ENCODE results near the gene P2RY12.

Gene P2RY12

GRCh38 chr3:151415289-151415688, 30.7 kb upstream of the P2RY12 start:
- no peak overlapping the region for H3K27ac ChIP-seq (ENCODE audit: low read depth, low read length)
- H3K9me3 ChIP-seq (ENCODE audit: control insufficient read depth in 1 of 2, low read length in 2 of 2): no peaks in the 10 kb centered on the region
- H3K9ac ChIP-seq (ENCODE audit: low read depth in 1 of 2, low read length in 2 of 2): no peak overlapping the region
- H3K4me1 ChIP-seq (ENCODE audit: control insufficient read depth in 1 of 2, insufficient read depth in 2 of 2, low read length in 2 of 2): no peaks in the 10 kb centered on the region
- H3K27me3 ChIP-seq (ENCODE audit: control insufficient read depth in 1 of 2, insufficient read depth in 2 of 2, low read length in 2 of 2): no peaks in the 10 kb centered on the region
- no peaks in the 10 kb centered on the region for H3K36me3 ChIP-seq (ENCODE audit: control insufficient read depth in 1 of 2, insufficient read depth in 2 of 2, low read length in 2 of 2)
- H3K4me3 ChIP-seq (ENCODE audit: low read depth in 1 of 2, low read length in 2 of 2): no peak overlapping the region

GRCh38 chr3:151412989-151413388, 28.4 kb upstream of the P2RY12 start:
- H3K4me3 ChIP-seq (ENCODE audit: low read depth in 1 of 2, low read length in 2 of 2): no peak overlapping the region
- no peak overlapping the region for H3K27ac ChIP-seq (ENCODE audit: low read depth, low read length)
- H3K9ac ChIP-seq (ENCODE audit: low read depth in 1 of 2, low read length in 2 of 2): no peak overlapping the region
- H3K27me3 ChIP-seq (ENCODE audit: control insufficient read depth in 1 of 2, insufficient read depth in 2 of 2, low read length in 2 of 2): no peaks in the 10 kb centered on the region
- H3K4me1 ChIP-seq (ENCODE audit: control insufficient read depth in 1 of 2, insufficient read depth in 2 of 2, low read length in 2 of 2): no peaks in the 10 kb centered on the region
- H3K36me3 ChIP-seq (ENCODE audit: control insufficient read depth in 1 of 2, insufficient read depth in 2 of 2, low read length in 2 of 2): no peaks in the 10 kb centered on the region
- no peaks in the 10 kb centered on the region for H3K9me3 ChIP-seq (ENCODE audit: control insufficient read depth in 1 of 2, low read length in 2 of 2)

GRCh38 chr3:151410891-151411559, 26.5 kb upstream of the P2RY12 start:
- Histone ChIP-seq H3K4me3 (ENCODE audit: low read depth in 1 of 2, low read length in 2 of 2) (no peak overlapping the region), H3K27ac (ENCODE audit: low read depth, low read length) (no peak overlapping the region), H3K36me3 (ENCODE audit: control insufficient read depth in 1 of 2, insufficient read depth in 2 of 2, low read length in 2 of 2) (no peaks in the 10 kb centered on the region), H3K27me3 (ENCODE audit: control insufficient read depth in 1 of 2, insufficient read depth in 2 of 2, low read length in 2 of 2) (no peaks in the 10 kb centered on the region), H3K9ac (ENCODE audit: low read depth in 1 of 2, low read length in 2 of 2) (no peak overlapping the region), H3K9me3 (ENCODE audit: control insufficient read depth in 1 of 2, low read length in 2 of 2) (no peaks in the 10 kb centered on the region), H3K4me1 (ENCODE audit: control insufficient read depth in 1 of 2, insufficient read depth in 2 of 2, low read length in 2 of 2) (no peaks in the 10 kb centered on the region)

- Histone ChIP-seq H3K36me3 (ENCODE audit: control insufficient read depth in 1 of 2, insufficient read depth in 2 of 2, low read length in 2 of 2) (no peaks in the 10 kb centered on the region), H3K27ac (ENCODE audit: low read depth, low read length) (no peak overlapping the region), H3K9ac (ENCODE audit: low read depth in 1 of 2, low read length in 2 of 2) (no peak overlapping the region), H3K4me1 (ENCODE audit: control insufficient read depth in 1 of 2, insufficient read depth in 2 of 2, low read length in 2 of 2) (no peaks in the 10 kb centered on the region), H3K27me3 (ENCODE audit: control insufficient read depth in 1 of 2, insufficient read depth in 2 of 2, low read length in 2 of 2) (no peaks in the 10 kb centered on the region), H3K4me3 (ENCODE audit: low read depth in 1 of 2, low read length in 2 of 2) (no peak overlapping the region), H3K9me3 (ENCODE audit: control insufficient read depth in 1 of 2, low read length in 2 of 2) (no peaks in the 10 kb centered on the region)
Measured at GRCh38 chr3:151407928-151408327, 23.4 kb upstream of the P2RY12 start.

GRCh38 chr3:151404316-151404715, 19.8 kb upstream of the P2RY12 start:
- Histone ChIP-seq H3K27me3 (ENCODE audit: control insufficient read depth in 1 of 2, insufficient read depth in 2 of 2, low read length in 2 of 2) (no peaks in the 10 kb centered on the region), H3K27ac (ENCODE audit: low read depth, low read length) (no peak overlapping the region), H3K9me3 (ENCODE audit: control insufficient read depth in 1 of 2, low read length in 2 of 2) (no peaks in the 10 kb centered on the region)

GRCh38 chr3:151403246-151403645, 18.7 kb upstream of the P2RY12 start:
- Histone ChIP-seq H3K4me1 (ENCODE audit: control insufficient read depth in 1 of 2, insufficient read depth in 2 of 2, low read length in 2 of 2) (no peaks in the 10 kb centered on the region), H3K9ac (ENCODE audit: low read depth in 1 of 2, low read length in 2 of 2) (no peak overlapping the region), H3K4me3 (ENCODE audit: low read depth in 1 of 2, low read length in 2 of 2) (no peak overlapping the region), H3K27me3 (ENCODE audit: control insufficient read depth in 1 of 2, insufficient read depth in 2 of 2, low read length in 2 of 2) (no peaks in the 10 kb centered on the region), H3K9me3 (ENCODE audit: control insufficient read depth in 1 of 2, low read length in 2 of 2) (no peaks in the 10 kb centered on the region), H3K36me3 (ENCODE audit: control insufficient read depth in 1 of 2, insufficient read depth in 2 of 2, low read length in 2 of 2) (no peaks in the 10 kb centered on the region), H3K27ac (ENCODE audit: low read depth, low read length) (no peak overlapping the region)

More at GRCh38 chr3:151404316-151404715, 19.8 kb upstream of the P2RY12 start:
- H3K9ac ChIP-seq (ENCODE audit: low read depth in 1 of 2, low read length in 2 of 2): no peak overlapping the region
- H3K4me3 ChIP-seq (ENCODE audit: low read depth in 1 of 2, low read length in 2 of 2): no peak overlapping the region
- no peaks in the 10 kb centered on the region for H3K4me1 ChIP-seq (ENCODE audit: control insufficient read depth in 1 of 2, insufficient read depth in 2 of 2, low read length in 2 of 2)
- H3K36me3 ChIP-seq (ENCODE audit: control insufficient read depth in 1 of 2, insufficient read depth in 2 of 2, low read length in 2 of 2): no peaks in the 10 kb centered on the region

GRCh38 chr3:151402349-151402748, 17.8 kb upstream of the P2RY12 start:
- Histone ChIP-seq H3K36me3 (ENCODE audit: control insufficient read depth in 1 of 2, insufficient read depth in 2 of 2, low read length in 2 of 2) (no peaks in the 10 kb centered on the region), H3K9me3 (ENCODE audit: control insufficient read depth in 1 of 2, low read length in 2 of 2) (no peaks in the 10 kb centered on the region), H3K4me3 (ENCODE audit: low read depth in 1 of 2, low read length in 2 of 2) (no peak overlapping the region), H3K27ac (ENCODE audit: low read depth, low read length) (no peak overlapping the region), H3K4me1 (ENCODE audit: control insufficient read depth in 1 of 2, insufficient read depth in 2 of 2, low read length in 2 of 2) (no peaks in the 10 kb centered on the region), H3K9ac (ENCODE audit: low read depth in 1 of 2, low read length in 2 of 2) (no peak overlapping the region), H3K27me3 (ENCODE audit: control insufficient read depth in 1 of 2, insufficient read depth in 2 of 2, low read length in 2 of 2) (no peaks in the 10 kb centered on the region)

- H3K36me3 ChIP-seq (ENCODE audit: control insufficient read depth in 1 of 2, insufficient read depth in 2 of 2, low read length in 2 of 2): no peaks in the 10 kb centered on the region
- H3K9me3 ChIP-seq (ENCODE audit: control insufficient read depth in 1 of 2, low read length in 2 of 2): no peaks in the 10 kb centered on the region
- no peaks in the 10 kb centered on the region for H3K27me3 ChIP-seq (ENCODE audit: control insufficient read depth in 1 of 2, insufficient read depth in 2 of 2, low read length in 2 of 2)
- H3K27ac ChIP-seq (ENCODE audit: low read depth, low read length): no peak overlapping the region
- H3K4me1 ChIP-seq (ENCODE audit: control insufficient read depth in 1 of 2, insufficient read depth in 2 of 2, low read length in 2 of 2): no peaks in the 10 kb centered on the region
- no peak overlapping the region for H3K4me3 ChIP-seq (ENCODE audit: low read depth in 1 of 2, low read length in 2 of 2)
- no peak overlapping the region for H3K9ac ChIP-seq (ENCODE audit: low read depth in 1 of 2, low read length in 2 of 2)
Measured at GRCh38 chr3:151400341-151400740, 15.8 kb upstream of the P2RY12 start.

GRCh38 chr3:151398895-151399294, 14.3 kb upstream of the P2RY12 start:
- no peak overlapping the region for H3K4me3 ChIP-seq (ENCODE audit: low read depth in 1 of 2, low read length in 2 of 2)
- H3K27me3 ChIP-seq (ENCODE audit: control insufficient read depth in 1 of 2, insufficient read depth in 2 of 2, low read length in 2 of 2): no peaks in the 10 kb centered on the region
- no peaks in the 10 kb centered on the region for H3K4me1 ChIP-seq (ENCODE audit: control insufficient read depth in 1 of 2, insufficient read depth in 2 of 2, low read length in 2 of 2)
- H3K36me3 ChIP-seq (ENCODE audit: control insufficient read depth in 1 of 2, insufficient read depth in 2 of 2, low read length in 2 of 2): no peaks in the 10 kb centered on the region
- H3K9me3 ChIP-seq (ENCODE audit: control insufficient read depth in 1 of 2, low read length in 2 of 2): no peaks in the 10 kb centered on the region
- no peak overlapping the region for H3K9ac ChIP-seq (ENCODE audit: low read depth in 1 of 2, low read length in 2 of 2)
- H3K27ac ChIP-seq (ENCODE audit: low read depth, low read length): no peak overlapping the region

GRCh38 chr3:151395806-151396205, 11.3 kb upstream of the P2RY12 start:
- Histone ChIP-seq H3K9ac (ENCODE audit: low read depth in 1 of 2, low read length in 2 of 2) (no peak overlapping the region), H3K27me3 (ENCODE audit: control insufficient read depth in 1 of 2, insufficient read depth in 2 of 2, low read length in 2 of 2) (no peaks in the 10 kb centered on the region), H3K4me1 (ENCODE audit: control insufficient read depth in 1 of 2, insufficient read depth in 2 of 2, low read length in 2 of 2) (no peaks in the 10 kb centered on the region), H3K36me3 (ENCODE audit: control insufficient read depth in 1 of 2, insufficient read depth in 2 of 2, low read length in 2 of 2) (no peaks in the 10 kb centered on the region), H3K9me3 (ENCODE audit: control insufficient read depth in 1 of 2, low read length in 2 of 2) (no peaks in the 10 kb centered on the region), H3K27ac (ENCODE audit: low read depth, low read length) (no peak overlapping the region), H3K4me3 (ENCODE audit: low read depth in 1 of 2, low read length in 2 of 2) (no peak overlapping the region)

- Histone ChIP-seq H3K9me3 (ENCODE audit: control insufficient read depth in 1 of 2, low read length in 2 of 2) (no peaks in the 10 kb centered on the region), H3K27me3 (ENCODE audit: control insufficient read depth in 1 of 2, insufficient read depth in 2 of 2, low read length in 2 of 2) (no peaks in the 10 kb centered on the region), H3K4me1 (ENCODE audit: control insufficient read depth in 1 of 2, insufficient read depth in 2 of 2, low read length in 2 of 2) (no peaks in the 10 kb centered on the region), H3K4me3 (ENCODE audit: low read depth in 1 of 2, low read length in 2 of 2) (no peak overlapping the region), H3K27ac (ENCODE audit: low read depth, low read length) (no peak overlapping the region), H3K36me3 (ENCODE audit: control insufficient read depth in 1 of 2, insufficient read depth in 2 of 2, low read length in 2 of 2) (no peaks in the 10 kb centered on the region), H3K9ac (ENCODE audit: low read depth in 1 of 2, low read length in 2 of 2) (no peak overlapping the region)
Measured at GRCh38 chr3:151394611-151395010, 10.1 kb upstream of the P2RY12 start.

Data from duodenal mucosa (tissue), 2 donors.